COLO668 (cell line): ENCODE data around the gene OLFM2.
"Not testable (repeated sequence)": the region's sequence is repeated elsewhere in the genome, so short reads cannot be mapped to it uniquely, and the experiment has no call there.

Experiments used
- DNase-seq: peaks from one replicate; lab custom pipeline; 2025; ENCODE audit not compliant: unreplicated experiment; lab: John Stamatoyannopoulos, UW

The OLFM2 gene

DNA sequence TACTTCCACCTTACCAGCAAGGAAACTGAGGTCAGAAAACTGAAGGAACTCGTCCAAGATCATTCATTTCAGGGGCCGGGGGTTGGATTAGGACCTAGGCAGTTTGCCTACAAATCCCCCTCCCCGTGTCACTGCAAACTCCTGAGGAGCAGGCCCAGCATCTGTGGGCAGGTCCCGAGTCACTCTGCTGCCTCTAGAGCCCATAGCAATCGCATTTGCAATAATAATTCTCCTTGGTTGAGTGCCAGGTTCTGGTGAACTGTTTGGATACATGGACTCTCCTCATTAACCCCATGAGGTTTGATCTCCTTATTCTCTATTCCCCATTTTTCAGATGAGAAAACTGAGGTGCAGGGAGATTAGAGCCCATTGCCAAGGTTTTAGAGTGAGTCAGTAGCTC is 100.3 kb downstream of the OLFM2 start:
- no peak for DNase-seq

DNA sequence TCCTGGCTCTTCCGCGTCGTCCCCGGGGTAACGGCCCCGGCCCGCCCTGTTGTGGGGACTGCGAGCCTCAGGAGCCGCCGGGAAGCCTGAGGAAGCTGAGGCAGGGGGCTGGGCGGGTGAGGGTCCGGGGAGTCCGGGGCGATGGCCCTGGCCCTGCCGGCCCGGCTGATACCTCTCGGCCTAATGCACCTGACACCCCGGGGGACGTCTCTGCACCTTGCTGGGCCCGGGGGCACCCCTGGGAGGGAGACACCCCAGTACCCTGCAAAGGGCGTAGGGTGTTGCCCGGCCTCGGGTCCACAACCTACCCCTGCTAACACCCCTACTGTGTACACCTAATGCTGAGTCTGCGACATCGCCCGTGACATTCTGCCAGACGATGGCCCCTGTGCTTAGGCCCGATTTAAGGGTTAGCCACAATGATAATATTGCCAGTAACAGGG is 100.8 kb downstream of the OLFM2 start:
- DNase-seq: no peak

DNA sequence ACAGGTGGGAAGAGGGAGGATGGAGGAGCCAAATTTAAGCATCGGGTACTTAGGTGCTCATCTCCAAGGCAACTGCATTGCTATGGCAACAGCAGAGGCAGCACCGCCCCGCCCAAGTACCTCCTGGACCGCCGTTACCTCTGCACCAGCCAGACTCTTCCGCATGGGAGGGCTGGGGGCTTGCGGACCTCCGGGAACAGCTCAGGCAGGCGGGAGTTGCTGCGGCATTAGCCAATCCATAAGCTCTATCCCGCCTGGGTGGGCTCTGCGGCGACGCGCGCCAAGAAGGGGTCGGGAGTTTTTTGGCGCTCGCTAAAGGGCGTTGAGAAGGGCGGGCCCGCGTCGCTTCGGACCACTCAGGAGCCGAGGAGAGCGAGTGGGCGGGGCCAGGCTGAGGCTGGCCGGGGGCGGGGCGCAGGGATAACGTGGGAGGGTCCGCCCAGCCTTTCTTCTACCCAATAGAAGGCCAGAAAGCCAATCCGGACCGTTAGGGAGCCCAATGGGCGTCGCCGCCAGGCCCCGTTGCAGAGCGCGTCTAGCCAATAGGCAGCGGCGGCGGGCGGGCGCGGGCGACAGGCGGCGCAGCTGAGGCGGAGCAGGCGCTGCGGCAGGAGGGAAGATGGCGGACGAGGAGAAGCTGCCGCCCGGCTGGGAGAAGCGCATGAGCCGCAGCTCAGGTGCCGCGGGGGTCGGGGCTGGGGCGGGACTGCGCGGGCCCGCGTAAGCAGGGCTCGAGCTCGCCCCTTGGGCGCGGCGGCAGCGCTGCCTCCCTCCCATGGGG is 101.4 kb downstream of the OLFM2 start, which contains the start of gene PIN1:
Gene PIN1 (plus strand): TSS at position 593 of the 781 bp plus-strand sequence. CDS start 27 bp downstream, at position 620.
- peak; percentile 99 for DNase-seq

DNA sequence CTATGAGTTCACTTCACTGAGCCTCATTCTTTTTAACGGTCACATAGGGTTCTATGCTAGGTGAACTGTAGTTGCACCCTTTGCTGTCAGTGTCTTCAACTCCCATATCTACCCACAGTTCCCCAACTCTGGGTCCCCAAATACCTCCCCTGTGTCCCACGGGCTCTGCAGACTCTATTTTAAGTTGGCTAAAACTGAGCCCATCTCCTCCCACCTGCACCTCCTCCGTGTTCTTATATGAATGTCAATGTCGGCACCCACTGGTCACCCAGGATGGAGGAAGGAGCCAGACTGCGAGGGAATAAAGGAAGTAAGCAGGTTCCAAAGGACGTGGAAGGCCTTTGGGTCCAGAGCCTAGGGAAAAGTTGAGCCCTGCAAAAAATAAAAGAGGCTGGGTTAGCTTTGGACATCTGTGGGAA is 102.0 kb downstream of the OLFM2 start:
- DNase-seq: no peak

DNA sequence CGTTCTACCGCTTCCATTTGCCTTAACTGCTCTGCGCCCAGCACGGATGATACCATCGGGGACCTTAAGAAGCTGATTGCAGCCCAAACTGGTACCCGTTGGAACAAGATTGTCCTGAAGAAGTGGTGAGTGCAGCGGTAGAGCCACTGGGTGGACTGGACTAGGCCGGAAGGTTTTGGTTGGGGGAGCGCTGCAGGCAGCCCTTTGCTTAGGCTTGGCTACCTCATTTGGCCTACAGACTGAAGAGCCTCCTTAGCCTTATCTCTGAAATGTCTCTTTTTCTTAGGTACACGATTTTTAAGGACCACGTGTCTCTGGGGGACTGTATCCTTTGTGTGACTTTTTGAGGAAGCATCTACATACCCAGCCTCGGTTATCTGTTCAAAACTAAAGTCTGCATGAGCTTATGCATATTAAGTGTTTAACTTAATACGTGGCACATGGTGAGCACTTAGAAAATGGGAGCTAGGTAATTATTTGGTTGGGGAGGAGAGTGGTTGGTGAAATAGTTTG is 107.7 kb downstream of the OLFM2 start:
- no peak for DNase-seq

DNA sequence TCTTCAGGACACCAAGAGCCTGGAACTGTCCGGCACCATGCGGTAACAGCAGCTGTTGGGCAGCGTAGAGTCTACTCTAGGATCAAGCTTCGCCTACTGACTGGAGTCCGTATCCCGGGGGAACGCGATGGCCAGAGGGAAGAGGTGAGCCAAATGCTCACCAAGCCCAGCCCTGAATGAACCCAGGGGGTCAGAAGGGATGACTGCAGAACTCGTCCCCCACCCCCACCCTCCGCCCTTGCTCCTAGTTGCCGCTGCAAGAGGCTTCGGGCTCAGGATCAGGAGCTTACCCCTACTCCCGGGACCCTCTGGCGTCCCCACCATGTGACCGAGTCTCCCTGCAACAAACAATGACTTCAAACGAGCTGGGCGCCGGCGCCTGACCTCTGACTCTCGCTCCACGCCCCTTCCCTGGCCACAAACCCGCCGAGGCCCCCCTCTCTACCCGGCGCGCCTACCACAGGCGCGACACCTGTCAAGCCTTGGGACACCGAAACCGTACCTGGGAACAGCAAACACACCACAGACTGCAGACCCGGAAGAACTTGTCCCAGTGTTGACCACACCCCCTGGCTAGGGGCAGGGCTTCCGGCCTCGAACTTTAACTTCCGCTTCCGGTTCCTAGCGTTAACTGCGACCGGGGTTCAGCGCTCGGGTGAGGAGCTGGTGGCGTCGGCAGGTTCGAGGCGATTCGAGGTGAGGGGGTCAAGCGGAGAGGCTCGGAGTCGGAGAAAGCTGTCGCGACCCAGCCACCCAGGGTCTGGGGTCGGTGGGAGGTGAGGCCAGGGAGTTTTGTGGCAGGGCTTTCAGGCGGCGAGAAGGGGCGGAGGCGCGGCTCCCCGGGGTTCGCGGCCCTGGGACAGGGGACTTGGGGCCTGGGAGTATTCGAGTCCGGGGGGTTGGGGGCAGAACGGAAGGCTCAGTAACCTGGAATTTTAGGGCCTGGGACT is 108.8 kb downstream of the OLFM2 start, which contains the start of gene UBL5:
Gene UBL5 (plus strand): TSS at position 630 of the 950 bp plus-strand sequence. CDS start 420 bp downstream, outside the sequence.
- peak; percentile 92 for DNase-seq

DNA sequence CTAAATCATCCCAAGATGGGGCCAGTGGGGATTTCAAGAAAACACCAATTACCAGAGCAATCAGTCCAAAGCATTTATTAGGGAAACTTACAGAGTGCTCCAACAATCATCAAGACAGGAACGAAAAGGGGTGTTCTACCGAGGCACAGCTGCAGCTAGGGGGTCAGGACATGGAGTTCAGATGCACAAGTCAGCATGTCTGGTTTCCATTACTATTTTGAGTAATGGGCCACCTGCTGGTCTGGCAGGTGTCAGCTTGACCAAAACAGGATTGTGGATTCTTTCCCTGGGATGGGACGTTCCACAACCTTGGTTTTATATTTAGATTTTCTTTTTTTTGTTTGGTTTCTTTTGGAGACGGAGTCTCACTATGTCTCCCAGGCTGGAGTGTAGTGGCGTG is 112.5 kb downstream of the OLFM2 start:
- no peak for DNase-seq

DNA sequence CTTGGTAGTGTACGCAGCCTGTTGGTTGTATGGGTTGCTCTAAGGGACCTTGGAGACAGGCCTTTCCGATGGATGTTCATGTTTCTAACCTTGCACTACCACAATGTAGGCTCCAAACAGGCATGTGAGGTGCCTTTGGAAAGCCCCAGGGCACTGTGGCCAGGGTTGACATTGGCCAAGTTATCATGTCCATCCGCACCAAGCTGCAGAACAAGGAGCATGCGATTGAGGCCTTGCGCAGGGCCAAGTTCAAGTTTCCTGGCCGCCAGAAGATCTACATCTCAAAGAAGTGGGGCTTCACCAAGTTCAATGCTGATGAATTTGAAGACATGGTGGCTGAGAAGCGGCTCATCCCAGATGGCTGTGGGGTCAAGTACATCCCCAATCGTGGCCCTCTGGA is 116.3 kb downstream of the OLFM2 start:
- DNase-seq: not testable (repeated sequence)

DNA sequence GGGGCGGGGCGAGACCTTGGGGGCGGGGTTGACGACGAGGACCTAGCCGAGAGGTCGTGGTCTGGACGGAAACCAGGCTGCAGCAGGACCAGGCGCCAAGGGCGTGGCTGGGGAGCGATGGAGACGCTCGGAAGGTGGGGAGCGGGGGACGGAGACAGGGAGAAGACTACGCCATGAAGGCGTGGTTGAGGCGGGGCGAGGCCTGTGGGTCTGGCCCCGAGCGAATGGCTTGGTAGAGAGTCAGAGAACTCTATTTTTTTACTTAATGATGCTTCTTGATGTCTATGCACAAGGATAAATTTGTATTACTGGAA is 116.8 kb downstream of the OLFM2 start:
- DNase-seq: no peak

DNA sequence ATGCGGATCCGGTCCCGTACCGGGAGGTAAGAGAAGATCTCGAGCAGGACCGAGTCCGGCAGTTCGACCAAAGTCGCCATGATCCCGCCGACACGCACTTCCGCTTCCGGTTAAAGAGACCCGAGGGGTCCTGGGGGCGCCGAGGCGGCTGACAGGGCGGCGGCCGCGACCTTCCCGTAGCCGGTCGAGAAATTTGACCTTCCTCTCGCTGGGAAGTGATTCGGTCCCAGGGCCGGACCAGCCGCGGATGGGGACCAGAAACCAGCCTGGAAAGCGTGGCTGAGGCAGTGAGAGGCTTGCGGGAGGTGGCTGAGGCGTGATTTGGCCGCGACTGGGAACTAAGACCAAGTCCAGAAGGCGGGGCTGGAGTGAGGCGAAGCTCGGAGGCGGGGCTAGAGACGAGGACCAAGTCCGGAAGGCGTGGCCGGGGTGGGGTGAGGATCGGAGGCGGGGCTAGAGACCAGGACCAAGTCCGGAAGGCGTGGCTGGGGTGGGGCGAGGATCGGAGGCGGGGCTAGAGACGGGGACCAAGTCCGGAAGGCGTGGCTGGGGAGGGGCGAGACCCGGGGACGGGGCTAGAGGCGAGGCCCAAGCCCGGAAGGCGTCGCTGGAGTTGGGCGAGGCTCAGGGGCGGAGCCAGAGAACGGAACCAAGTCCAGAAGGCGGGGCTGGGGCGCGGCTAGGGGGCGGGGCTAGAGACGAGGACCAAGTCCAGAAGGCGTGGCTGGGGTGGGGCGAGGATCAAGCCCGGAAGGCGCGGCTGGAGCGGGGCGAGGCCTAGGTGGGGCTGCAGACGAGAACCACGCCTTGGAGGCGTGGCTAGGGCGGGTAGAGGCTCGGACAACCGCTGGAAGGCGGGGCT is 117.3 kb downstream of the OLFM2 start, which contains the start of gene FBXL12:
Gene FBXL12 (minus strand): TSS at position 346 of the 862 bp plus-strand sequence. CDS start 266 bp downstream, at position 80.
- peak; percentile 100 for DNase-seq

DNA sequence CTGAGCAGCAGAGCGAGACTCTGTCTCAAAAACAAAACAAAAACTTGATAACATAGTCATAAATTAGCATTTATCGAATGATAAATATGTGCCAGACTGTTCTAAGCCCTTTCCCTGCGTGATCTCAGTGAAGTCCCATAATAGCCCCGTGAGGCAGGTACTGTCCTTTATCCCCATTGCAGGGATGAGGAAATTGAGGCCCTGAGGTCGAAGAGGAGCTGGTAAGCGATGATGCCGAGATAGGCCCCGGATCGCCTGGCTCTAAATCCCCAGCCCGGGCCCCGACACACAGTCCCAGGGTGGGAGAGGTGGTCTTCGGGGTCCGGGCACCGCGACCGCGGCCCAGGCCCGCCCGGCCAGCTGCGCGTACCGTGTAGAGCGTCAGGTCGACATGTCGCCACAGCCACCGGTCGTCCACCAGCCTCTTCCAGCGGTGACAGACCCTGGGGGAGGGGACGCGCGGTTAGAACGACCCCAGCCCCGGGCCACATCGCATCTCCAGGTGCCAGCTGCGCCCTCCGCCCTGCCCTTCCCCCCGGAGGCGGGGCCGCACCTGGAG is 118.1 kb downstream of the OLFM2 start:
- no peak for DNase-seq

DNA sequence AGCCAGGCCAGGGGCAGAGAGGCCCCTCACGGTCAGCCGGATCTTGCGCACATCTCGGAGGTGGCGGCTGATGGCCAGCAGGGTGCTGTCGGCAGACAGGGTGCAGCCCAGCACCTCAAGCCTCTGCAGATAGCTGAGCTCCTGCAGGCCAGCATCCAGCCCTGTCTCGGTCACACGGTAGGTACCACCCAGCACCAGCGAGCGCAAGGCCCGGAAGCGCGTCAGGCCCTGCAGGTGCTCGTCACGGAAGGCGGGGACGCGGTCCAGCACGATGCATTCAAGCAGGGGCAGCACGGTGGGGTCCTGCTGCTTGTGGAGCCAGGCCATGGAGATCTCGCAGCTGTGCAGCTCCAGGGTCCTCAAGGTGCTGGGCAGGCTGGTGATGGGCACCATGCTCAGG is 125.2 kb downstream of the OLFM2 start:
- no peak for DNase-seq

DNA sequence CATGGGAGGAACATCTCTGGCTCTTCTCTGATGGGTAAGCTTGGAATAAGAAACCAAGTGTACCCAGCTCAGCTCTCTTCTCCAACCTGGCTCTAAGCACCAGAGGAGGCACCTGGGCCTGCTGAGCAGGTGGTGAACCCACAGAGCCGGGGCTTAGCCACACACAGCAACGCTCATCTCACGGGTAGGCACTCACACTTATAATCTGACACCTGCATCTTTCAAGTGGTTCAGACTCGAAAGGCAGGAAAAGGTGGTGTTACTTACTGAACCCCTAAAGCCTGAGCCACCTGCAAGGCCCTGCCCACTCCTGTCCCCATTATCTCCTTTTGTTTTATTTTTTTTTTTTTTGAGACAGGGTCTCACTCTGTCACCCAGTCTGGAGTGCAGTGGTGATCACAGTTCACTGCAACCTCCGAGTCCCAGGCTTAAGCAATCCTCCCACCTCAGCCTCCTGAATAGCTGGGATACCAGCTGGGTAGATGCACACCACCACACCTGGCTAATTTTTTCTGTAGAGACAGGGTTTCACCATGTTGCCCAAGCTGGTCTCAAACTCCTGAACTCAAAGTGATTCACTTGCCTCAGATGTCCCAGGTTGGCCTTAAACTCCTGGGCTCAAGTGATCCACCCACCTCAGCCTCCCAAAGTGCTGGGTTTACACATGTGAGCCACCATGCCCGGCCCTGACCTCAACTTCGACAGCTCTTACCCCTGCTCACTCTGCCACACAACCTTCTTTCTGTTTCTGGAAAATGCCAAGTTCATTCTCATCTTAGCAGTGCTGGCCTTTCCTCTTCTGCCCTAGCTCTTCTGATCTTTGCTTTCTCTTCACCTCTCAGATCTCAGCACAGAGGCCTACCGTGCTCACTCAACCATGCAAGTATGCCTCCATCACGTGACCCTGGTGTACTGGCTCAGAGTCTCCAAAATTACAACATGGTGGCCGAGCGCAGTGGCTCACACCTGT is 127.2 kb downstream of the OLFM2 start:
- no peak for DNase-seq

DNA sequence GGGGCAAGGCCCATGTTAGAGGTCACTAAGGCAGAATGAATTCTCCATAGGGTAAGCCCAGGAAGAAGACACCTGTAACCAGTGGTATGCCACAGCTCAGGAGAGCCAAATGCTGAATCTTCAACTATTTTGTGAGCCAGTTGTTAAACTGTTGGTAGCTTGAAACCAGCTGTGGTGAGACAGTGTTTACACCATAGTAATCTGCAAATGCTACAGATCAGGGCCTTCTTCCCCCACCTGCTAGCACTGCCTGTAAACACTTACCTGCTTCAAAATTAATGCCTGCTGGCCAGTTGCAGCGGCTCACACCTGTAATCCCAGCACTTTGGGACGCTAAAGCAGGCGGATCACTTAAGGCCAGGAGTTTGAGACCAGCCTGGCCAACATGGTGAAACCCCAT is 129.5 kb downstream of the OLFM2 start:
- no peak for DNase-seq
